AG20443 (cell line): ENCODE data around the gene VWDE.
"Not testable (repeated sequence)": the region's sequence is repeated elsewhere in the genome, so short reads cannot be mapped to it uniquely, and the experiment has no call there.

Experiments used
- DNase-seq: peaks from one replicate; pipeline ENCODE4 v3.0.0; 2012; ENCODE audit warnings: low spot score, mixed read lengths

The VWDE gene

DNA sequence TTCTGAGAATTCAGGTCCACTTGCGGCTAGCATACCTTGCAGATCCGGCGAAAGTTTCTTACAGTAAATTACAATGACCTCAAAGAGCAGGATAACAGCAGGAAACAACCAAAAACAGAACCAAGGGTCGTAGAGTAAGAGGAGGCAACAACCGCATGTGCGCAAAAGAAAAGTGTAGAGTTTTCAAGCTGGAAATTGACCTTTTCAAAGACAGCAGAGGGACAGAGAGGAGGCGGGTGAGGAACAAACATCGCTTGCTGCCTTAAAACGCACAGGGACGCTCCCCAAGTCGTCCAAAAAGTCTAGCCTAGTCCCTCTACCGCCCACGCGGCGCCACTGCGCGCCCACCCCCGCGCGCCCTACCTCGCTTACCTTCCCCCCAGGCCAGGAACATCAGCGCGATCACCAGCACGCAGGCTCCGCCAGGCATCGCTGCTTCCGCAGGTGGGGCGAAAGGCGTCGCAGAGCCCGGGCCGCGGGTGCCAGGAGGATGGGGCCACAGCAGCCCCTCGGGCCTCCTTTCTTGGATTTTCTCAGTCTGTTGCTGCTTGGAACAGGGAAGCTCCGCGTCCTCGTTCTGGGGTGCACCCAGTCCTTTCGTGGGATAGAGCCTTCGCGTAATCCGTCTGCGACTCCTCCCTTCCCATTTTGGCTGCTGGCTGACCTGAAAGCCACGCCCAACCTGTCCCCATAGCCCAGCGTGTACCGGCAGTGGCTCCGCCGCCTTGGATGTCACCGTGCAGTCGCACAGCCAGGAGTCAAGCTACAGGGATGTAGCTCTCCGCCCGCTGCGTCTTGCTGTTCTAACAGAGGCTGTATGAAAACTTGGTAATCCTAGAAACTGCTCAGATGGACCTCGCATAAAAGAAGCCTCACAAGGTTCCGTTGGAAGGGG lies at the start of gene VWDE:
Gene VWDE, minus strand, starts transcription at position 579 of the 895 bp plus-strand sequence. Its CDS starts 149 bp downstream, at position 430.
- DNase-seq = peak; percentile 18

DNA sequence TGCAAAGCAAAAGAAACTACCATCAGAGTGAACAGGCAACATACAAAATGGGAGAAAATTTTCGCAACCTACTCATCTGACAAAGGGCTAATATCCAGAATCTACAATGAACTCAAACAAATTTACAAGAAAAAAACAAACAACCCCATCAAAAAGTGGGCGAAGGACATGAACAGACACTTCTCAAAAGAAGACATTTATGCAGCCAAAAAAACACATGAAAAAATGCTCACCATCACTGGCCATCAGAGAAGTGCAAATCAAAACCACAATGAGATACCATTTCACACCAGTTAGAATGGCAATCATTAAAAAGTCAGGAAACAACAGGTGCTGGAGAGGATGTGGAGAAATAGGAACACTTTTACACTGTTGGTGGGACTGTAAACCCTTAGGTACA lies 49.5 kb upstream of the VWDE start:
- not testable (repeated sequence) for DNase-seq

DNA sequence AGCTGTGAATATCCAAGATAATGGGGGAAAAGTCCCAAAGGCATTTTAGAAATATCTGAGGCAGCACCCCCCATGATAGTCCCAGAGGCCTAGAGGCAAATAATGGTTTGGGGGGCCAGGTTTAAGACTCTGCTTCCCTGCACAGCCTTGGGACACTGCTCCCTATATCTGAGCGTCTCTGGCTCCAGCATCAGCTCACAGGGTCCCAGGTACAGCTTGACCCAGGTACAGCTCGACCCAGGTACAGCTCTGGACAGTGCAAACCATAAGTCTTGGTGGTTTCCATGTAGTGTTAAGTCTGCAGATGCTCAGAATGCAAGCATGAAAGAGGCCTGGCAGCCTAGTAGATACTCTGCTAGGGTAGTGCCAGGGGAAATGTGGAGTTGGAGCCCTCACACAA lies 47.0 kb upstream of the VWDE start:
- no peak for DNase-seq

DNA sequence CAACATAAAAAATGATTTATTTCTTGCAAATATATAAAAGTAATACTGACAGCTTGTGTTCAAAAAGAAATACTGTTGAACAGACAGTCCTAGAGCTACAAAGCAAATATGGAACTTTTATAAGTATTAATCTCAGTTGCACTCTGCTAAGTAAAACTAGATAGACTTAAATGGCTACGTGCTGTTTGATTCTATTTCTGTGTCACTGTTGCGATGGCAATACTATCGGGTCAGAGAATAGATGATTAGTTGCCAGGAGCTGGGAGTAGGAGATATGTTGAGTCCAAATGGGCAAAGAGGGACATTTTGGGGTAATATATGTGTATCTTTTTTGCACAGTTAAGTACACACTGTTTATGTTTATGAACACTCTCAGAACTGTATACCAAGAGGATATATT lies 41.1 kb upstream of the VWDE start:
- DNase-seq = no peak

DNA sequence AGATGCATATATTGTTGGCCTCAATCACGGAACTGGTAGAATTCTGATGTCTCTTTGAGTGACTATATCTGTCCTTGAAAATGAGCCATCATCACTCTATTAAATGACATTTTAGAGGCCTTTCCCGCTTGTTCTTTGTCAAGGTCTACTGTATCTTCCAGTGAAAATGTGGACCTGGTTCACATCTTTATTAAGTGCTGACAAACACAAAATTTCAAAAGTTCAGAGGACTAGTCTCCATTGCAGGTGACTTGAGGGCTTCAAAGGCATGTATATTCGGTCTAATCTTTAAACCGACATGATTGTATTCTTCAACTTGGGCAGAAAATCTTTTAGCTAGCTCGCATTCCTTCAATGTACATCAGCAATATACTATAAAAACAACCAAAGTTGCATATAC lies 36.6 kb upstream of the VWDE start:
- DNase-seq = no peak

DNA sequence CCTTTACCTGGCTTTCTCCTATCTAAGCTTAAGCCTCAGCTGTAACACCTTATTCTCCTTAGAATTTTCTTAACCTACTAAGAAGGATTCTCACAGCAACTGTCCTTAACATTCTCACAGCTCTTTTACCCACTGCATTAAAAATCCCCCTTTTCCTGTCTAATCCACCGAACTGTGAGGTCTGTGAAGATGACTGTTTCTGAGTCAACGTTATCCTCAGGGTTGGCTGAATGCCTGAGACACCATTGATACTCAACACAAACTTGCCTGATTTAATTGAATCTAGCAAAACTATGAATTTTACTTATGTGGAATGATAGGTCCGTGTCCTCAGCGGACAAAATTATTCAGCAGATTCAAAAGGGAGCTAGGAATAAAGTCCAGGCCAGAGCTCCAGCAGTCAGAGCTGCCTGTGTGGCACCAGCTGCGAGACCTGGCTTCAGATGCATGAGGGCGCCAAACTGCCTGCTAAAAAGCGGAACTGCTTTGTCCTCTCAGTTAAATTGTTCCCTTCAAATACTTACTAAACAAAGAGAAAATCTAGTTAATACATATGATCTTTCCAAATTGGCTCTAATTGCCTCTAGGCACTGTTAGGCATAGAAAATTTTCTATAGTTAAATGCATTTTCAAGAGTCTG lies 33.4 kb upstream of the VWDE start:
- peak; percentile 16 for DNase-seq

DNA sequence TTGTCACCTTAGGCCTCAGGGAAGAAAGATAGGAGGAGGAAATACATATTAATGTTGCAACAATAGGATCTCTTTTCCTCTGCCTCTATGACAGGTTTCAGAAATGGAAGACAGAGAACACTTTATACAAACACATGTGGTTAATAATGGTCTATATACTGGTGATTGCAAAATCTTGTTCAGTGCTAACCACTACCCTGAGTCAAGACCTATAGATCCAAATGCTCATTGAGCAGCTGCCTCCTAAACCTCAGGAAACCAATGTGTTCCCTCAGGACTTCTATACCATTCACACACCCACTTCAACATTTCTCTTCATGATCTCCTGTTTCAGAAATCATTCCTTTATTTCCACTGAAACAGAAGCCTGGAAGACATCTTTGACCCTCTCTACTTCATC lies 32.5 kb upstream of the VWDE start:
- no peak for DNase-seq

DNA sequence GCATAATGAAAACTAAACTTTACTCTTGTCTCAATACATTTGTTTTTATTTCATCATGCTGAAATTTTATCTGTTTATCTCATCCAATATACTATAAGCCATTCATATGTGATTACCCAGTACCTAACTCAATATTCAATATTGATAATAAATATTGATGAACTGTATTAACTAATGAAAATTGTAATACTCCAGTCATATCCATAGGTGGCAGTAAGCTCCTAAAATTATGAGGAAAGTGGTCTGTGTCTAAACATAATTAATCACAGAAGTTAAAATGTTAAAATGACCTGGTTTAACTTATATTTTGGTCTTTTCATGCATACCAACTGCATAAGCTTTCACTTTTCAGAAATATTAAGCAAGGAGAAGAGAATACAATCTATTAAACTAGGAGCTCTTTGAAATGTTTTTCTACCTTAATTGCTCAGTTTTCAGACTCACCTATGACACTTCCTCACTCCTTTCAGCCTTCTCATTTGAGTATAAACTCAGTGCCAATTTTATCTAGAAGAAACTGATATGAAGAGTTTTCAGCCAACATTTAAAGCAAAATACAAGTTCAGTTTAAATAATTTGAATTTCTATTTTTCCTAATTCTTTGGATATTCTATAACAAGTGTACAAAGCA lies 30.5 kb upstream of the VWDE start:
- no peak for DNase-seq

DNA sequence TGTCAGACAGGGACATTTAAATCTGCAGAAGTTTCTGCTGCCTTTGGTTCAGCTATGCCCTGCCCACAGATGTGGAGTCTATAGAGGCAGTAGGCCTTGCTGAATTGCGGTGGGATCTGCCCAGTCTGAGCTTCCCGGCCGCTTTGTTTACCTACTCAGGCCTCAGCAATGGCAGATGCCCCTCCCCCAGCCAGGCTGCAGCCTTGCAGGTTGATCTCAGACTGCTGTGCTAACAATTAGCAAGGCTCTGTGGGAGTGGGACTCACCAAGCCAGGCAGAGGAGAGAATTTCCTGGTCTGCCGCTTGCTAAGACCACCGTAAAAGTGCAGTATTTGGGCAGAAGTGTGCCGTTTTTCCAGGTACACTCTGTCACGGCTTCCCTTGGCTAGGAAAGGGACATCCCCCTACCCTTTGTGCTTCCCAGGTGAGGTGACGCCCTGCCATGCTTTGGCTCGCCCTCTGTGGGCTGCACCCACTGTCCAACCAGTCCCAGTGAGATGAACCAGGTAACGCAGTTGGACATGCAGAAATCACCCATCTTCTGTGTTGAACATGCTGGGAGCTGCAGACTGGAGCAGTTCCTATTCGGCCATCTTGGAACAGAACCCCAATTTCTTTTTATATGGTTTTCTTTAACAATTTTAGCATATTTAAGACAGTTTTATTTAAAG lies 28.4 kb upstream of the VWDE start:
- DNase-seq = no peak

DNA sequence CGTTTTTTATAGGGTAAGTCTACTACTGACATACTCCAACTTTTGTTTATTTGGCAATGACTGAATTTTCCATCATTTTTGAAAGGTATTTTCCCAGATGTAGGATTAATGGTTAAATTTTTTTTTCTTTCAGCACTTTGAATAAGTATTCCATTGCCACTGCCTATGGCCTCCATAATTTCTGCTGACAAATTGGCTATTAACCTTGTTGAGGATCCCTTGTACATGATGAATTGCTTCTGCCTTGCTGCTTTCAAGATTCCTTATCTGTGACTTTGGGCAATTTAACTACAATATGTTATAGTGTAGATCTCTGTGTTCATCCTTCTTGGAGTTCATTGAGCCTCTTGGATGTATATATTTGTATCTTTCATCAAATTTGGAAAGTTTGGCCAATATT lies 21.6 kb upstream of the VWDE start:
- no peak for DNase-seq

DNA sequence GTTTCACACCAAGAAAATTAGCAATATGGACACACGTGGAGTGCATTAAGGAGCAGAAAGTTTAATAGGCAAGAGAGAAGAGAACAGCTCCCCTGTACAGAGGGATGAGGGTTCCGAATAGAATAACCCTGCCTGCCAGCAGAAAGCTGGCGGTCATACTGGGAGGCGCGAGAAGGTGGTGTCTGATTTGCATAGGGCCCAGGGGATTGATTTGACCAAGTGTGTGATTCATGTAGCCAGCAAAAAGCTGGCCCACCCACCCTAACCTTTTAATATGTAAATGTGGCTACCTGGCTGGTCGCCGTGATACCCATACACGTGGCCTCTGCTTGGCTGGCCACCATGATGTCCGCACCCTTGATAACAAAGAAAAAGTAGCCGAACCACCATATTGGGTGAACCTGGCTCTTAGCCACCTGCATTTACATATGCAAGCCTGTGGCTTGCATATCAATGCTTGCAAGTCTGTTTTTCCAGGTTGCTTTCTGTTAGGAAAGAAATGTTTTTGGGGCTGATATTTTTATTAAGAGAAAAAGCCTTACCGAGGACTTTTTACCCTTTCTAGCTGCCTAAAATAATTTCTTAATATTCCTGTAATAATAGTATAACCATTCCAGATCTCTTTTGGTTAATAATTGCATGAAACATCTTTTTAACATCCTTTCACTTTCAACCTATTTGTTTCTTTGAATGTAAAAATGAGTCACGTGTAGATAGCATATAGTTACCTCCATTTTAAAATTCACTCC lies 20.5 kb upstream of the VWDE start:
- DNase-seq = peak; percentile 14

DNA sequence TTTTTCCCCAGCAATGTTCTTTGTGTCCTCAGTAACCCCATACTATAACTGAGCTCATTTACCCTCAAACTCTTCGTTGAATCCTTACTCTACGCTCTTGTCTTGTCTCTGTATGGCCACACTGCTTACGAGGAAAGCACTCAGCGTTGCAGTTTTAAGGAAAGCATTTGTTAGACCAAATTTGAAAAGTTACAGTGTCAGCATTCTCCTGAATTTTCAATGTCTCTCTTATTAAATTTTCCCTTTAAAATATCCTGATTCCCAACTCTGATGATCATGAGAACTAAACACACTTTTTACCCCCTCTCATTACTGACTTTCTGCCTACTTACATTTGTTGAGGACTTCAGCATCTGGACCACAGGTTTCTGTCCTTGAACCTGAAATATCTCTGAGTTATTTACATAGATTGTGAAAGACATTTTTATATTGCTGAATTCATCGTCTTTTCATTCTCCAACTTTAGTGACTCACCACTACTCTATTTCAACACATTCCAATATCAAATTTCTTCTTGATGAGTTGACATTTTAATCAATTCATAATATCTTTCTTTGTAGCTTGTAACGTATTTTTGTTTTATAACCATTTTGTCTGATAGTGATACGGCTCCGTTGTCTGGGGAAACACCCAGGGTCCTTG lies 19.8 kb upstream of the VWDE start:
- peak; percentile 30 for DNase-seq

DNA sequence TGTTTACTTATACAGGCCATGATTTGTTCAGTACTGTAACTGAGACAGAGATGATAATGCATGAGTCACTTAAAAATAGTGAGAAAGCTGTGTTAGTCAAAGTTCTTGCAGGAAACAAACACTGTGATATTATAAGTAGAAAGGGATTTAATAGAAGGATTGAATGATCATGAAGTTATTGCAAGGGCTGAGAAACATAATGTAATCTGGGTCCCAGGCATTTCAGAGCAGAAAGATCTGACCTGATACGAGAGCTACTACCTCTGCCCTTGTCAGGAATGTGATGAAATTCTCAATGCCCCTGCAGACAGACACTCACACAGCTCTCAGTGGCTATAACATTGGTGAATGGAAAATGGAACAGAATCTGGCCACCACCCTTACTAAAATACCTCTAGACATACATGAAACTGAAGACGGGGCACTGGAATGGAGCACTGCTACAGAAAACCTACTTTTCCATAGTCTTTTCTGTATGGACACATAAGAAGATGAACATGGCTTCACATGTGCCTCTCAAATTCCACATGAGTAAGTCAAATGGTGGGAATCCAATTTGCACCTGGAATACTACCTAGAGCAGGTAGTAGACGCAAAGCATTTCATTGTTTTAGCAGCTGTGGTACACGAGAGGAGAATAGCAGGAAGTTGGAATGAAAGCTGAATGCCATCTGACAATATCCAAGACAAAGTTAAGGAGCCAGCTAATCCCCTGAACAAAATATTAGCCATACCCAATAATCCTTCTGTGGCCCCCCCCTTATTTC lies 19.1 kb upstream of the VWDE start:
- no peak for DNase-seq

DNA sequence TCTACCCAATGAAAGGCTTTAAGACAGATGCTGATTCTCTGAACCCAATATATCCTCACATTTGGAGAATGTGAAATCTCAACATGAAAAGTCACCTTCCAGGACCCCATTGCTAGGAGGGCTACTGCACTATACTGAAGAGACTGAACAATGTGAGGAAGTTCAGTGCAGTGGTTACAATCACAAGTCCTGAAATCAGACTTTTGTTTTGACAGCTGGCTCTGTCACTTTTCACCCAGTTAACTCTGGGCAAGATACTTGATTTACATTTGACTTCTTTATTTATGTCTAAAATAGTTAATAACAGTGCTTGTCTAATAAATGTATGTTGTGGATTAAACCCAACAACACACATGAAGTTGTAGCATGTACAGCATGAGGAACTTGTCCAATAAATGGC lies 14.8 kb upstream of the VWDE start:
- no peak for DNase-seq

DNA sequence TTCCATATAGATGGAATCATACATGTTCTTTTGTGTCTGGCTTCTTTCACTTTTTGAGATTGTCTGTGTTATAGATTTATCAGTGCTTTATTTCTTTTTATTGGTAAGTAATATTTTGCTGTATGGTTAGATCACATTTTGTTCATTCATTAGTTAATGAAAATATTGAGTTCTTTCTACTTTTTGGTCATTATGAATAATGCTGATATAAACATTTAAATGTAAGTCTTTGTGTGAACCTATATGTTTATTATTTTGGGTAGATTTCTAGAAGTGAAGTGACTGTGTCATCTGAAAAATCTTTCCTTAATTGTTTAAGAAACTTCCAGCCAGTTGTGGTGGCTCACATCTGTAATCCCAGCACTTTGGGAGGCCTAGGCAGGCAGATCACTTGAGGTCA lies 11.4 kb upstream of the VWDE start:
- DNase-seq = no peak

DNA sequence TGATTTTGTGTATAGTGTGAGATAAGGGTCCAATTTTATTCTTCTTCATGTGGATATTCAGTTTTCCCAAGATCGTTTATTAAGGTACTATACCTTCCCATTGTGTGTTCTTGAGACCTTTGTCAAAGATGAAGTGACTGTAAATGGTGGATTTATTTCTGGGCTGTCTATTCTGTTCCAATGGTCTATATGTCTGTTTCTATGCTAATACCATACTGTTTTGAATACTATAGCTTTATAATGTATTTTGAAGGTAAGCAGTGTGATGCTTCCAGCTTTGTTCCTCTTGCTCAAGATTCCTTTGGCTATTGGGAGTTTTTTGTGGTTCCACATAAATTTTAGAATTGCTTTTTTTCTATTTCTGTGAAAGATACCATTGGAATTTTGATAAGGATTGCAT lies 8.7 kb upstream of the VWDE start:
- no peak for DNase-seq

DNA sequence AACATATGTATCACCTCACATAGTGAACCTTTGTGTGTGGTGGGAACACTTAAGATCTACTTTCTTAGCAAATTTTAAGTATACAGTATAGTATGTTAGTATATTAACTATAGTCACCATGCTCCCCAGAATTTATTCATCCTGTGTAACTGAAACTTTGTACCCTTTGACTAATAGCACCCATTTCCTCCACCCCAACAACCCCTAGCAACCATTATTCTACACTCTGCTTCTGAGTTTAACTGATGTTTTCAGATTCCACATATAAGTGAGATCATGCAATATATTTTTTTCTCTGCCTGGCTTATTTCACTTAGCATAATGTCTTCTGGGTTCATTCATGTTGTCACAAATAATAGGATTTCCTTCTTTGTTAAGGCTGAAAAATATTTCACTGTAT lies 6.9 kb upstream of the VWDE start:
- DNase-seq = no peak

DNA sequence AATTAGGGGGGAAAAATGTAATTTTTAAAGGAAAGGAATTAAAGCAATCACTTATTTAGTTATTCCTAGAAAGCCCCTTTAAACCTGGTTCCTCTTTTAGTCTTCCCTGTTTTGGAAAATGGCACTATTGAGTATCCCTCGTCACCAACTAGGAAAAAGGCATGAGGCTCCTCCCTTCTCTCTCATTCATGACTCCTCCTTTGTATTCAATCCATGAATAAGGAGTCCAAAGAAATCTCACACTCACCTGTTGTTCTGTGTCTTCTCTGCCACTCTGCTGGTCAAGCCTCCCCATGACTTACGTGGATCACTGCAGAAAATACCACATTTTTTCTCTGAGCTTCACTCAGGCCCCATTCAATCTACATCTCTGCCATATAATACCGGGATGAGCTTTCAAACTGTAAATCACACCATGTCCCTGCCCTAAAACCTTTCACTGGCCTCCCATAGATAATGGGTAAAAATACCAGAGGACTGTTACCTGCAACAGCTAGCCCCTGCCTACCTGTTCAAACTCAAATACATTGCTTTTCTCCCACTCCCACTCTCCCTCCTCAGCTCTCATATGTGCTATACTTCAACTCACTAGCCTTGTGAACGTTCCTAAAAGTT lies 5.5 kb upstream of the VWDE start:
- DNase-seq = no peak

DNA sequence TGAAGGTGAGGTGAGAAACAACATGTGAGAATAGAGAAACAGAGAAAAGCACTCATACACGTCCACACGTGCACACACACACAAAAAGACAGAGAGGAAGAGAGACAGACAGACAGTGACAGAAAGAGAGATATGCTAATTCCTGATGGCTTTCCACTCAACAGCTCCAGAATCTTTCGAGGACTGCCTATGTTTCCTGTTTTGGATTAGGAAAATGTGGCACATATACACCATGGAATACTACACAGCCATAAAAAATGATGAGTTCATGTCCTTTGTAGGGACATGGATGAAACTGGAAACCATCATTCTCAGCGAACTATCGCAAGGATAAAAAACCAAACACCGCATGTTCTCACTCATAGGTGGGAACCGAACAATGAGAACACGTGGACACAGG lies 4.0 kb upstream of the VWDE start:
- DNase-seq = not testable (repeated sequence)

DNA sequence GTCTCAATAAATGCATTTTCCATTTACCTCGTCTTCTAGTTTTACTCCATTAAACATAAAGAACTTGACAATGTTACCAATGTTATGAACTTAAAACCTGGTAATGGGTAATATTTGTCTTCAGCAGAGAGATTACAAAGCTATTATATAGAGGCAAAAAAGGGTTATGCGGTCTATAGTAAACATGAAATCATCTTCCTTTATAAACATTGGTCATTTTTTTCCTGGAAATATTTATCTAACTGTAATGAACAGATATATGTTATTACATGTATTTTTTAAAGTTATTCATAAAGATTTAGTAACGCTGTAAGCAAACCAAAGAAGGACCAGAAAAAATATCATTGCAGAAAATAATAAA lies 1.3 kb downstream of the VWDE start:
- no peak for DNase-seq
